Myocyte (in vitro differentiated cells): ENCODE results near the gene CDCP2. TPM values are rescaled to one million over a fixed set of nuclear protein-coding genes. Genes with fewer than 3 reads are reported as not detected.
"Not testable (repeated sequence)": the region's sequence is repeated elsewhere in the genome, so short reads cannot be mapped to it uniquely, and the experiment has no call there.

Experiments
- DNase-seq: peaks from one replicate; pipeline ENCODE4 v3.0.0-alpha.2; 2012; ENCODE audit warnings: low read depth
- total RNA-seq: library from RNA; depleted of rRNA; stranded (reverse); fragments of >200 nt; gene quantifications from 2 replicates; pipeline ENCODE4 v1.2.3, GENCODE V29; 2014

CDCP2 gene
- total RNA-seq, 1 donor from 2014 or later = not detected

GRCh38 chr1:54168206-54168965 is 15.6 kb upstream of the CDCP2 start:
- no peak for DNase-seq

- DNase-seq = no peak
Measured at GRCh38 chr1:54167422-54168139, 14.8 kb upstream of the CDCP2 start.

GRCh38 chr1:54166357-54166756 is 13.6 kb upstream of the CDCP2 start:
- DNase-seq = not testable (repeated sequence)

GRCh38 chr1:54165146-54165545 is 12.3 kb upstream of the CDCP2 start:
- no peak for DNase-seq

- no peak for DNase-seq
Measured at GRCh38 chr1:54163573-54163972, 10.8 kb upstream of the CDCP2 start.

- no peak for DNase-seq
Measured at GRCh38 chr1:54163051-54163450, 10.3 kb upstream of the CDCP2 start.

- DNase-seq = no peak
Measured at GRCh38 chr1:54161495-54162168, 8.8 kb upstream of the CDCP2 start.

- DNase-seq = no peak
Measured at GRCh38 chr1:54160351-54160750, 7.6 kb upstream of the CDCP2 start.

- no peak for DNase-seq
Measured at GRCh38 chr1:54159733-54160316, 7.0 kb upstream of the CDCP2 start.

- DNase-seq = peak; percentile 89
Measured at GRCh38 chr1:54158071-54158470, 5.3 kb upstream of the CDCP2 start.

GRCh38 chr1:54157401-54157800 is 4.6 kb upstream of the CDCP2 start:
- DNase-seq = no peak

GRCh38 chr1:54156986-54157385 is 4.2 kb upstream of the CDCP2 start:
- no peak for DNase-seq

GRCh38 chr1:54156201-54156600 is 3.4 kb upstream of the CDCP2 start:
- DNase-seq = no peak

GRCh38 chr1:54153535-54154439 is 987 bp upstream of the CDCP2 start:
- DNase-seq = peak; percentile 49

- DNase-seq = no peak
Measured at GRCh38 chr1:54151013-54151412, 1.8 kb downstream of the CDCP2 start.

GRCh38 chr1:54149734-54150133 is 3.1 kb downstream of the CDCP2 start:
- no peak for DNase-seq

GRCh38 chr1:54144366-54144765 is 8.4 kb downstream of the CDCP2 start:
- DNase-seq = no peak

GRCh38 chr1:54142146-54142900 is 10.5 kb downstream of the CDCP2 start:
- no peak for DNase-seq

GRCh38 chr1:54139711-54140110 is 13.1 kb downstream of the CDCP2 start:
- no peak for DNase-seq

GRCh38 chr1:54138994-54139393 is 13.8 kb downstream of the CDCP2 start:
- DNase-seq = no peak
